Glutamatergic neuron (in vitro differentiated cells): ENCODE data around the gene METTL15. TPM values are rescaled to one million over a fixed set of nuclear protein-coding genes. Genes with fewer than 3 reads are reported as not detected.
A peak's percentile ranks its signal among the peaks of the same experiment; 100 is the strongest.

Source experiments
- DNase-seq: peaks from one replicate; pipeline ENCODE4 v3.0.0; 2022
- H3K27ac Mint-ChIP-seq: one replicate; pipeline ENCODE4 v1.8.0; 2020; ENCODE audit warnings: mild to moderate bottlenecking, mixed read lengths, inconsistent platforms; ENCODE audit not compliant: unreplicated experiment
- H3K27me3 Mint-ChIP-seq: one replicate; pipeline ENCODE4 v1.8.0; 2020; ENCODE audit warnings: mild to moderate bottlenecking, moderate library complexity, mixed read lengths, inconsistent platforms; ENCODE audit not compliant: unreplicated experiment
- H3K36me3 Mint-ChIP-seq: one replicate; pipeline ENCODE4 v1.8.0; 2020; ENCODE audit warnings: mild to moderate bottlenecking, mixed read lengths, inconsistent platforms; ENCODE audit not compliant: unreplicated experiment
- H3K4me1 Mint-ChIP-seq: one replicate; pipeline ENCODE4 v1.8.0; 2020; ENCODE audit warnings: mild to moderate bottlenecking, low read depth, mixed read lengths, inconsistent platforms; ENCODE audit not compliant: unreplicated experiment
- H3K4me3 Mint-ChIP-seq: one replicate; pipeline ENCODE4 v1.8.0; 2020; ENCODE audit warnings: mild to moderate bottlenecking, mixed read lengths, inconsistent platforms; ENCODE audit not compliant: unreplicated experiment
- H3K9me3 Mint-ChIP-seq: one replicate; pipeline ENCODE4 v1.8.0; 2020; ENCODE audit warnings: mild to moderate bottlenecking, moderate library complexity, mixed read lengths, inconsistent platforms; ENCODE audit not compliant: unreplicated experiment
- CTCF ChIP-seq: fragments of 200-600 bp; sonication (generic); IDR thresholded peaks from one replicate; pipeline ENCODE4 v1.5.0; 2021; ENCODE audit not compliant: partially characterized antibody, unreplicated experiment
- total RNA-seq: library from RNA; stranded (reverse); fragmentation: NEBNext Ultra II Directional; extraction: Animal tissue kit (Norgen Biotek cat#: 25700); gene quantifications from one replicate; pipeline ENCODE4 v1.2.1, GENCODE V29; 2021; ENCODE audit not compliant: unreplicated experiment

Gene METTL15
- total RNA-seq, 1 donor from 2014 or later, result 8.2 TPM

GRCh38 chr11:28137832-28138231 lies 29.6 kb downstream of the METTL15 start:
- no peak for TF ChIP-seq CTCF
- Mint-ChIP-seq H3K36me3 (peaks cover 49% of the 10 kb centered on the region), H3K9me3 (peaks cover 14% of the 10 kb centered on the region), H3K27me3 (no peaks in the 10 kb centered on the region), H3K4me1 (no peaks in the 10 kb centered on the region), H3K27ac (no peak overlapping the region), H3K4me3 (no peak overlapping the region)
- DNase-seq, result no peak

GRCh38 chr11:28139841-28140415 lies 31.7 kb downstream of the METTL15 start:
- no peaks in the 10 kb centered on the region for H3K4me1 Mint-ChIP-seq
- no peaks in the 10 kb centered on the region for H3K27me3 Mint-ChIP-seq
- DNase-seq, result no peak
- peaks cover 49% of the 10 kb centered on the region for H3K36me3 Mint-ChIP-seq
- no peak for TF ChIP-seq CTCF
- H3K4me3 Mint-ChIP-seq, result no peak overlapping the region
- H3K9me3 Mint-ChIP-seq, result peaks cover 14% of the 10 kb centered on the region
- H3K27ac Mint-ChIP-seq, result no peak overlapping the region

GRCh38 chr11:28140689-28141455 lies 32.7 kb downstream of the METTL15 start:
- no peak for TF ChIP-seq CTCF
- H3K9me3 Mint-ChIP-seq, result peaks cover 14% of the 10 kb centered on the region
- no peaks in the 10 kb centered on the region for H3K27me3 Mint-ChIP-seq
- peaks cover 46% of the 10 kb centered on the region for H3K36me3 Mint-ChIP-seq
- DNase-seq, result no peak
- H3K27ac Mint-ChIP-seq, result peak overlapping the region; percentile 18
- no peaks in the 10 kb centered on the region for H3K4me1 Mint-ChIP-seq
- H3K4me3 Mint-ChIP-seq, result no peak overlapping the region

GRCh38 chr11:28142724-28143123 lies 34.5 kb downstream of the METTL15 start:
- H3K27ac Mint-ChIP-seq, result no peak overlapping the region
- no peaks in the 10 kb centered on the region for H3K4me1 Mint-ChIP-seq
- no peak for TF ChIP-seq CTCF
- H3K36me3 Mint-ChIP-seq, result peaks cover 31% of the 10 kb centered on the region
- H3K27me3 Mint-ChIP-seq, result no peaks in the 10 kb centered on the region
- DNase-seq, result no peak
- peaks cover 12% of the 10 kb centered on the region for H3K9me3 Mint-ChIP-seq
- no peak overlapping the region for H3K4me3 Mint-ChIP-seq

- DNase-seq, result no peak
- Mint-ChIP-seq H3K36me3 (peaks cover 15% of the 10 kb centered on the region), H3K27ac (no peak overlapping the region), H3K27me3 (no peaks in the 10 kb centered on the region), H3K4me1 (no peaks in the 10 kb centered on the region), H3K4me3 (no peak overlapping the region), H3K9me3 (peaks cover 4% of the 10 kb centered on the region)
- TF ChIP-seq CTCF, result no peak
Observed at GRCh38 chr11:28144808-28145207, 36.6 kb downstream of the METTL15 start.
